T-helper 22 cell (primary cell): Measurements from ENCODE around the gene NCF4.

Source experiments
- DNase-seq: peaks from one replicate; pipeline ENCODE4 v3.0.0-alpha.2; 2020; ENCODE audit warnings: low read depth

The NCF4 gene

DNA sequence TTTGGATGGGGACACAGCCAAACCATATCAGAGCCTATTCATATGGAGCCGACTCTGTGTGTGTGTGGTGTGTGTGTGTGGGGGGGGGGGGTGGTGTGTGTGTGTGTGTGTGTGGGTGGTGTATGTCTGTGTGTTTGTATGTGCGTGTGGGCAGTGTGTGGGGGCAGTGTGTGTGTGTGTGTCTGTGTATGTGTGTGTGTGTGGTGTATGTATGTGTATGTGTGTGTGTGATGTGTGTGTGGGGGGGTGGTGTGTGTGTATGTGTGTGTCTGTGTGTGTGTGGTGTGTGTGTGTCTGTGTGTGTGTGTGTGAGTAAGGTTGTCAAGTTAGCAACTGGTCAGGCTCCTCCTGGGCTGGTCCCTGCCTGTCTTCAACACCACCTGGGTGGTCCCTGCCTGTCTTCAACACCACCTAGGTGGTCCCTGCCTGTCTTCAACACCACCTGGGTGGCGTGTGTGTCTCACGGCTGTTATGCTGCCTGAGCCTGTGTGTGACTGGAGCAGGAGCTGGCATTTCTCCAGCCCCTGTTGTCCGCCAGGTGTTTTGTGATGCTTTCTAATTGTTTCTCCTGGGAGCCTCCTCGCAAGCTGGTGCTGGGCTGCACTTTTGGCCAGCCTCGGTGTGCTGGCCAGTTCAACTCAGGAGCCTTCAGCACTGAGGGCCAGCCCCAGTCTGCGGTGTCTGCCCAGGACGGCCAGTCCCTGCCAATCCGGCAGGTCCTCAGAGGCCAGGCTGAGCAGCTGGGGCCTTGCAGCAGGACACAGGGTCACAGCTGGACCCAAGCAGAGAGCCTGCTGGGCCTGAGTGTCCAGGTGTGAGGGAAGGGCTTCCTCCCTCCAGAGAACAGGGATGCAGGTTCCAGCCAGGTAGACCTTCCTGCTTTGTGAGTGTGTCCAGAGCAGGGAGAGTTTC is 22.4 kb upstream of the NCF4 start:
- DNase-seq, result no peak

DNA sequence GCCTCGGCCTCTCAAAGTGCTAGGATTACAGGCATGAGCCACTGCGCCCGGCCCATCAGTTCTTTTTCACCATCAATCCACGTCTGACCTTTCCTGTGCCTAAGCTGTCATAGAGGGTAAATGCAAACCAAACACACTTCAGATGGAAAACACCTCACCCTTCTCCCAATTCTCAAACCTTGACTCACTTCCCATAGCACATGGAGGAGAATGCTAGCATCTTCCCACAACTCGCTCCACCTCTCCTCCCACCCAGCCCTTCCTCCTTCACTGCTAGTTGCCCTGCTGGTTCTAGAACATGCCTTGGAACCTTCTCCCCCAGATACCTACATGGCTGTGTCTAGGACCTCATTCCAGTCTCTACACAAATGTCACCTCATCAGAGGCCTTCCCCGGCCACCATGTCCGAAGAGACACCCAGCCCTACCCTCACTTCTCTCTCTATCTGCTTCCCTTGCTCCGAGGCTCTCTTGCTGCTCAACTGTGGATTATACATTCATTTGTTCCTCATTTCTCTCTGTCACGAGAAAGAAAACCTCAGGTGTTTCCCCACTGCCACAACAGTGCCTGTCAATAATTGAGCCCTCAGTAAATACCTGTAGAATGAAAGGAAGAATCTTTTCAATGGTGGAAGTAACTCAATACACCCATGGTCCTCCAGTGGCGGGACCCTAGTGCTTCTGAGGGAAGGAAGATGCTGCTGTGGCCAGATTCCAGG is 21.3 kb upstream of the NCF4 start:
- DNase-seq, result no peak

DNA sequence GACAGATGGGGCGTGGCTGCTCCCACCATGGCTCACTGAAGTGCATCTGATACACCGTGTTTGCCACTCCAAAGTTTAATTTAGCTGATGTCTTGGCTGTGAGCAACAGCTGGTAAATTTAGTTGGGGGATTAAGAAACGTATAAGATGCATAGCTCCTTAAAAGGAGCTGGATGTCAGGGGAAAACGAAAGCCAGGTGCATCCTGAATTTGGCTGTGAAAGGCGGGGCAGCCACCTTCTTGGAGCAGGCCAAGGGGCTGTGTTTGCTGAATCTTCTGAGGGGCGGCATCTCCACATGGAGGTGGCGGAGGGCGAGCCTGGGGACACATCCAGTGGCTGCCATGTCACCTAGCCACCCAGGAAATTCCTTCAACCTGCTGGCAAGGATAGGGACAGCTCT is 20.7 kb upstream of the NCF4 start:
- DNase-seq, result no peak

DNA sequence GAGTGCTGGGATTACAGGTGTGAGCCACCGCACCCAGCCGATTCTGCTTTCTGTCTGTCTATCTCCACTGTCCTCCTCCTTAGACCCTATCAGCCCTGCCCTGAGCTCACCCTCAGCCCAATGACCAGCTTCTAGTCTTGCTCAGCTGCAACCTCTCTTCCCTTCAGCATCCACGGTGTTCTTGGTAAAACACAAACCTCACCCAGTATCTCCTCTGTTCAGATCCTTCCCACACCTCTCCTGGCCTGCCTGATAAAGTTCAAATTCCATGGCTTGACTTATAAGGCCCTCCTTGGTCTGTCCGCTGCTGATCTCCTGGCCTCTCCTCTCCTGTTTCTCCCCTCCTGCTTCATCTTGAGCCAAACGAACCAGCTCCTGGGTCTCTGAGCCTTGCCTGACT is 14.5 kb upstream of the NCF4 start:
- DNase-seq, result no peak

DNA sequence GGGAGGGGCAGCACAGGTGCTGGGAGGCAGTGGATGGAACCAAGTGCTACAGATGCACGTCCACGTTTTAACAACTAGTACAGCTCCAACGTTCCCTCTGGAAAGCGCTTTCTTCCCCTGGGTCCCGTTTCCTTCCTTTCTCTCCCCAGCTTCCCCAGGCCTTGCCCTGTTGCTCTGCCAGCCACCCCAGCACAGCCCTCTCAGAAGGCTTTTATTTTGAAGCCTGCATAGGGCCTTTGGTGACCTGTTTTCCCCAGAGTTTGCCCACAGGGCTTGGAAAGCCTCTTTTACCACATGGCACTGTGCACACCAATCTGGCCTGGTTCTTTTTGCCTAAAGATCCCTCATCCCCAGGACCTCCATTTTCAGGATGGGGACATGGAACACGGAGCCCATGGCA is 13.9 kb upstream of the NCF4 start:
- DNase-seq, result no peak

DNA sequence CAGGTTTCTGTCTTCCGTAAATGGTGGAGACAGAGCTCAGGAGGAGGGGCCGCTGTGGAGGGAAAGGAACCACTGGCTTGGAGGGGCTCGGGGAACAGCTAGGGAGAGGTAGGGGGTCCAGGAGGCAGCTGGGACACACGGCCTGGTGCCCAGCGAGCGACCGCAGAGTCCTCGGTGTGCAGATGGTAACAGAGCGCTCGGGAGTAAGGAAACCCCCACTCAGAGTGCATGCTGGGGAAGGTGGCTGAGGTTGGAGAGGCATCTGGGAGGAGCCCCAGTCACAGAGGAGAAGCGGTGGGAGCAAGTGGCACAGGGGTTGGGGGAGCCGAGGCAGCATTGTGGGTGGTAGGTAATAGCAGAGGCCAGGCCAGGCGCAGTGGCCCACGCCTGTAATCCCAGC is 10.8 kb upstream of the NCF4 start:
- DNase-seq, result no peak

DNA sequence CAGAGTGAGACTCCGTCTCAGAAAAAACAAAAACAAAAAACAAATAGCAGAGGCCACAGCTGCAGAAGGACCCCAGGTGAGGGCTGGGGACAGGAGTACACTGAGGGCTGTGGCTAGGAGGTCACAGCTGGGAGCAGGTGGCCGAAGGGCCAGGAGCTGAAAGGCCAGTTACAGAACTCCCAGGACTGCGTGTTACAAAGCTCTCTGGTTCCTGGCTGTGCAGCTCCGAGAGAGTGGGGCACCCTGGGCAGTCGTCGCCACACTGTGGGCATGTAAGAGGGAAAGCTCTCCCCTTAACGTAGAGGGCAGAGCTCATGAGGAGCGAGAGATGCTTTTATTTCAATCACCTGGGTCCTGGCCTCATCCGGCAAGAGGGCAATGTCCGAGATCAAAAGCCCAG is 10.1 kb upstream of the NCF4 start:
- no peak for DNase-seq

DNA sequence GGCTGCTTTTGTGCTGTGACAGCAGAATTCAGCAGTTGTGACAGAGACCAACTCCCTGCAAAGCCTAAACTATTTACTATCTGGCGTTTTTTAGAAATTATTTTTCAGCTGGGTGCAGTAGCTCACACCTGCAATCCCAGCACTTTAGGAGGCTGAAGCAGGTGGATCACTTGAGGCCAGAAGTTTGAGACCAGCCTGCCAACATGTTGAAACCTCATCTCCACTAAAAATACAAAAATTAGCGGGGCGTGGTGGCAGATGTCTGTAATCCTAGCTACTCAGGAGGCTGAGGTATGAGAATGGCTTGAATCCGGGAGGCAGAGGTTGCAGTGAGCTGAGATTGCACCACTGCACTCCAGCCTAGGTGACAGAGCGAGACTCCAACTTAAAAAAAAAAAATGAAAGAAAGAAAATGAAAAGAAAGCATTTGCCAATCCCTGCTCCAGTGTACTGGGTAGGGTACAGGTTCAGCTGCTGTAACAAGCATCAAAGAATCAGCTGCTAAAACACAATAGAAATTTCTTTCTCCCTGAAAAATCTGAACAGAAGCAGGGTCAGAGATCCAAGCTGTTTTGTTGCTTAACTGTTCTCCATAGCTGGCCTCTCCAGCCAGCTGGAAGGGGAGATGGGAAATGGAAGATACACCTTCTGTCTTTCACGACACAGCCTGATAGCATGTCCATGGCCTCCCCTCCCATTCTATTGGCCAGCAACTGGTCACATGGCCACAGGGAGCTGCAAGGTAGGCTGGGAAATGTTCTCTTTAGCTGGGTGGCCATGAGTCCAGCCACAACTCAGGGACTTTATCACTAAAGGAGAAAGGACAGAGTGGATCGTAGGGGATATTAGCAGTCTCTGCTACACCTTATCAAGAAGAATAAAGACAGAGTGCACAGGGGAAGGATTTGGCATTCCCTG is 8.5 kb upstream of the NCF4 start:
- no peak for DNase-seq

DNA sequence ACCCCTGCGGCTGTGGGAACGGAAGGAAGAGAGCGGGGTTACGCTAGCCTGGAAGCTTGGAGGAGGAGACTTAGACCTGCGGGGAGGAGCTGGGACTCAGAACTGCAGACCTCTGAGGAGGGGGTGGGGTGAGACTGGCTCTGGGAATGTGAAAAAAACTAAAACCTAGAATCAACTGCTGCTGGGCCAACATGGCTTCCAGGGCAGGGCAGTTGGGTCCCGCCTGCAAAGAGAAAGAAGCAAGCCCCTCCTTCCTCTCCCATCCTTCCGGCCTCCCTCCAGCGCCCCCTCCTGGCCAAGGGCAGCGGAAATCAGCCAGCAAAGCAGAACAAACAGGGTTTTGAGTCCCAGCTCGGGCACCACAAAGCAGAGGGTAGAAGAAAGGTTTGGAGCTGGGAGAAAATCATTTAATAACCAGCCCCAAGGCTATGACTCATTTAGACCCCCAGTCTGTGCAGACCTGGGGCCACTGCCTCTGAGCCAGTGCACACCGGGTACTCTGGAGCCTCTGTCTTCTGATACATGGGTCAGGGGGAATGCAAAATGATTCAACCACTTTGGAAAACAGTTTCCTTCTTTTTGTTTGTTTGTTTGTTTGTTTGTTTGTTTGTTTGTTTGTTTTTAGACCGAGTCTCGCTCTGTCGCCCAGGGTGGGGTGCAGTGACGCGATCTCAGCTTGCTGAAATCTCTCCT is 7.3 kb upstream of the NCF4 start:
- peak; percentile 65 for DNase-seq

DNA sequence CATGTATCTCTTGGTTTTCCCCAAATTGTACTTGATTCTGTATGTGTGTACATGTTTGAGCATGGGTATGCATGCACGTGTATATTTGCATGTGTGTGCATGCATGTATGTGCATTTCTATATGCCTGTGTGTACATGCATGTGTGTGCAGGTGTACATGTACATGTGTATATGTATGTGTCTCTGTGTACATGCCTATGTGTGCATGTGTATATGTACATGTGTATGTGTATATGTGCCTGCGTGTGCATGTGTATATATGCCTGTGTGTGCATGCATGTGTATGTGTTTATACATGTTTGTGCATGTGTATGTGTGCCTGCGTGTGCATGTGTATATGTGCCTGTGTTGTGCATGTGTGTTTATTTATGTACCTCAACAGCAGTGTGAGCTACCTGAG is 5.3 kb upstream of the NCF4 start:
- DNase-seq, result no peak

DNA sequence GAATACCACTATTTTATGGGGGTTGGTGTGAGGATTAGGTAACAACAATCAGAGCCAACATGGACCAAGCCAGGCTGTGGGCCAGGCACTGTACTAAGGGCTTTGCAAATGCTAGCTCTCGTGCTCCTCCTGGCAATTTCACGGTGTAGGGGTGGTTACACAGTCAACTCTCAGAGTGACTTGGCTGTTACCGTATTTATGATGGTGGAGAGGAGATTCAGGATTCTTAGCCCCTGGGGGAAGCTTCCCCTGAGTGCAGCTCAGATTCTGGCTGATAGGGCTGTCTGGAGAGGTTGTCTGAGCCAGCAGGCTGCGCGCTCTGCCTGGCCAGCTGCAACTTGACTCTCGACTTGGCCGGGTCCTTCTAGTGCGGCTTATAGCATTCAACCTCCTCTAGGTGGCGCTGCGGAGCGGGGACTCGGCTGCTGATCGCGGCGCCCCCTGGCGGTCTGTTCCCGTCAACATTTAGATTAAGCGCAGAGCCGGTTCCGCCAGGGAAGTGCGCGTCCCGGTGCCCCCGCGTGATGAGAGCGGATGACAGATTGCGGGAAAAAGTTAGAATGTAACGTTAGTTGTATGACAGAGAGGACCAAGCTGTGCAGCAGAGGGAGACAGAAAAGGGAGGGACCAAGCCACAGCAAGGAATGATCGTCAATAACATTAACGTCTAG is 4.5 kb upstream of the NCF4 start:
- peak; percentile 72 for DNase-seq

DNA sequence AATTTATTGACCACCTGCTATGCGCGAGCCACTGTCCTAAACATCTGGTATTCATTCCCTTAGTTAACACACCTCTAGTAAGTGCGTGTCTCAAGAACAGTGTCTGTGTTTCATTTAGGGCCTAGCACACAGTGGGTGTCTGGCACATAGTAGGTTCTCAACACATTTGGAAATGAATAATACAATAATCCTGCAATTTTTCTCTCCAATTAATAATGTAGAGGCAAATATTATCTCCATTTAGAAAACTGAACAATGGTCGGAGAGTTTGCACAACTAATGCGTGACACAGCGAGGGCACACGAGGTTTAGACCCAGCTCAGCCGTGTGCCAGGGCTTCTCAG is 4.0 kb upstream of the NCF4 start:
- DNase-seq, result no peak

DNA sequence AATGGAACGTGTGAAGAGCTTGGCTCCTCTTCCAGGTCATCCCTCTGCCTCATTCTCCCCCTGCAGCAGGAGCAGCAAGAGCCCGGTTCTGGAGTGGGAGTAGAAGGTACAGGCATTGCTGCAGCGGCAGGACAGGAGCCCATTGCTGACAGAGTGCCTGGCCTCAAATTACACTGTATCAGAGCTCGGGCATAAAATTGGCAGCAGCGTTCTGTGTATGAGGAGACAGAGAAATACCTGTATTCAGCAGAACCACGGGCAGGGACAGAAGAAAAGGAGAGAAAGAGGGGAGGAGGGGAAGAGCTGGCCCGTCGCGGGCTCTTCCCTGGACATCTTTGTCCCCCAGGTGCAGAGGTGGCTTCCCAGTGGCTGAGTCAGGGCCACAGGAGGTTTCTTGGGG is 2.6 kb upstream of the NCF4 start:
- DNase-seq, result no peak

DNA sequence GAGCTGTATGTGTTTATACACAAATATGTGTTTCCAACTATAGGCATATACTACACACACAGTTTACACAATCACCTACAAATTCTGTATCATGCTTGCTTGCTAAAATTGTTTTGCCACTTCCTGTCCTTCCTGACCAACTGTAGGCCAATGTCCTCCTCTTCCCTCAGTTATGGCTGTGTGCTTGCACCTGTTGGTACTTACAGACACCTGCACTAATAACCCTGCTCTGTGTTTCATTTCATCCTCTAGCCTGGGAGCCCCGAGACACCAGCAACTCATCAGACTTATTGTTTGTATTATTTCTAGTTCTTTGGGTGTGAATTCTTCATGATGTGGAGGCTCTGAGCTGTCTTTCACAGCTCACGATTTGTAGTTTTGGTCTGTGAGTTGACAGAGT is 1.8 kb upstream of the NCF4 start:
- no peak for DNase-seq

DNA sequence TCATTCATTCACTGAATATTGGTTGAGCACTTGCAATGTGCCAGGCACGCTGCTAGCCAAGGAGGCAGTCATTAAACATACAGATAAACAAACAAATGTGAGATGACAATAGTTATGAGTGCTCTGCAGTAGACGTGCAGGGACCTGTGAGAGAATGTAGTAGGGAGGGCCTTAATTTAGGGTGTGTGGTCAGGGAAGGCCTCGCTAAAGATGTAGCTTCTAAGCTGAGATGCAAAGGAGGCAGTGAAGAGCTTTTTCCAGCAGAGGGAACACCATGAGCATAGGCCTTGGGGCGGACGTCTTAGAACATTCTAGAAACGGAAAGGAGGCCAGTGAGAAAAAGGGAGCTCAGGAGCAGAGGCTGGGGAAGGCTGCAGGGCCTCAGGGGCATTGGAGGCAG is 789 bp upstream of the NCF4 start:
- DNase-seq, result no peak

DNA sequence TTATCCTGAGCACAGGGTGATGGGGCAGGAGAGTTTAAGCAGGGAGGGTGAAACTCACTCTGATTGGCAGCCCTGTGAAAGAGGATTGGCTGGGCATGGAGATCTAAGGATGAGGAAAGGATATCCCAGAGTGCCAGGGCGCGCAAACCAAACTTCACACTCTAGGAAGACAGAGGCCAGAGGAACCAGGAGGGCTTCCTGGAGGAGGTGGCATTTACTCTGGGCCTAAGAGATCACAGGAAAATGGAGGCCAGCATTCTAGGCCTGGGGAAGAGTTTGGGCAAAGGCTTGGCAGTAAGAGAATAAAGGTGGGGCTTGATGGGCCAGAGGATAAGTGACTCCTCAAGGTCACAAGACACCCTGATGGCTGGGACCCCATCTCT is 377 bp upstream of the NCF4 start:
- DNase-seq, result no peak

DNA sequence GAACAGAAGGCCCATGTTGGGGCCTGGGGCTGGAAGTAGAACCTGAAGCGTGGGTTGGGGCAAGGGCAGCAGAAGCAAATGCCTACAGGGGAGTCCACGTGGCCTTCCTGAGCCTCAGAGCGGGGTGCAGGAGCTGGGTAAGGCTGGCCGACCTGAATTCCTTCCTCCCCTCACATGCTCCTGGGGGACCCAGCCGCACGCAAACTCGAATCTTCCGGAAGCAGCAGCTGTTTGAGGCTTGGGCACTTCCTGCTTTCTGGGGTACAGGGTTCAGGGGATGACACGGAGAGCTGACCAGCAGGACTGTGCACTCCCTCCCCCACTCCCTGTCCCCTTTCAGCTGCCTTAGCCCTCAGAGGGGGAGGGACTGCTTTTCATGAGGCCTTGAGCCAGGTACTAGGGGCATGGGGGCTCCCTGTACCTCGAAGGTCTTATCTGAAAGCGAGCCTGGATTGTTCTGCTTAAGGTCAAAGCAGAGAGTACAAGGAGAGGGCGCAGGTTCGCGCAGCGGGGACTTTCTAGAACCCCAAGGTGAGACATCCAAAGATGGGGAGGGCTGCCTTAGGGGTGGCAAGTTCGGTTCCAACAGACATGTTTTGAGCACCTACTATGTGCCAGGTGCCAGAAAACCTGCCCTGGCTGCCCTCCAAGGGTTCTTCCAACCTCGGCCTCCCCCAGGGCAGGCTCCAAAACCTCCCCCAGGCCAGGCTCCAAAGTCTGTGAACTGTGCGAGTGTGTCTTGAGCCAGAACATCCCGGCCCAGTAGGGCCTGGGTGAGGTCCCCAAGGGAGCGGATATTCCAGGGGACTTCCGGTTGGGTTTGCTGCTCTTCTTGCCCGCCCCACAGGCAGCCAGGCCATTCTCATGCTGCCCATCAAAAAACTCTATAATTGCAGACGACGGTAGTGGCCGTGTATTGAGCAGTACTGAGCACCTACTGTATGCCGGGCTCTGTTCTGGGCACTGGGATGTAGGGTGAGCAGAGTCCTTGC is 1.7 kb downstream of the NCF4 start:
- DNase-seq, result no peak

DNA sequence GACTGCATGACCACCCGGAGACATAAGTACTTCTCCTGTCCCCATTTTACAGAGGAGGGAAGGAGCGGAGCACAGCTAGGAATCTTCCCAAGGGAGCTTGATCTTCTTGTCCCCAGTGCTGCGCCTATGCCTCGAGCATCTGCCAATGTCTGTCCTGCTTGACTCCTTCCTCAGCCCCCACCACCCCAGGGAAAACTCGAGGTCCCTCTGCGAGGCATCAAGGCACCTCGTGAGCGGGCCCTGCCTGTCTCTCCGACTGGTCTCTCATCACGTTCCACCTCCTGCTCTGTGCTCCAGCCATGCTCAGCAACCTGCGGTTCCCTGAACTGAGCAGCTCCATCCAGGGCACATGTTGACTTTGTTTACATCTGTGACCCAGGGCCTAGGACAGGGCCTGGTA is 2.5 kb downstream of the NCF4 start:
- no peak for DNase-seq

DNA sequence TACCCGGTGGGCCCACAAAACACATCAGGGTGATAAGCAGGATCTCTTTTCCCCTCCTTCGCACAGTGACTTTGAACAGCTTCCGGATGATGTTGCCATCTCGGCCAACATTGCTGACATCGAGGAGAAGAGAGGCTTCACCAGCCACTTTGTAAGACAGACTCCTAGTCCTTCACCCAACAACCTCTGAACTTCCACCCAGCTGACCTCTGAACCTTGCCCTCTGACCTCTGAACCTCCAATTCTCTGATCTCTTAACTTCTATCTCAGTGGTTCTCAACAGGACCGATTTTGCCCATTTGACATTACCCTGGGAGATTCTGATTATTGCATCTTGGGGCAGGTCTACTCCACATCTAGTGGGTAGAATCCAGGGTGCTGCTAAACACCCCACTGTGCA is 3.2 kb downstream of the NCF4 start:
- DNase-seq, result no peak
